AG09309 (cell line): Measurements from ENCODE around the gene DEFB114.

Source experiments
- DNase-seq: peaks from one replicate; pipeline ENCODE4 v3.0.0-alpha.2; 2010; ENCODE audit warnings: low read depth
- H3K4me3 ChIP-seq: 2 replicates; pipeline ENCODE4 v1.5.1; 2011; ENCODE audit warnings: mild to moderate bottlenecking, low read depth, low read length, moderate library complexity; ENCODE audit not compliant: control insufficient read depth
- TF ChIP-seq, protein P1 (sequence below): IDR thresholded peaks from 2 replicates; pipeline ENCODE4 v1.5.1; 2011; ENCODE audit warnings: mild to moderate bottlenecking, low read depth, low read length, inconsistent platforms; ENCODE audit not compliant: insufficient read depth, control insufficient read depth; ENCODE audit errors: missing control alignments

The DEFB114 gene

DNA sequence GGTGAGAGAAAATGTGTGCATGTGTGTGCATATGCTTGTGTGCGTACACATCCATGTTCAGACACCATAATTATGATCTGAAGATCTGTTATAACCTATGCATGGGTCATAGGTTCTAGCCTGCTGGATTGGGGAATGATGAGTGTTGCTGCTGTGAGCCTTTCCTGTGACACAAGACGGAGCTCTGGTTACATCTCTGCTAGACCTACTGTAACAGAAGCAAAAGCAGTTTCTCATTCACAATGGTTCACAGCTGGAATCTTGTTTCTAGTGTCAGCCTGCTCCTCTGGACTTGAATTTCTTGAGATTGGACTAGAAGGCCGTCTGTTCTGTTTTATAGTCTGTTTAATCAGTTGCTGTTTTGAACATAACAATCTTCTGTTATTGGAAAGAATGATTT, 40.1 kb downstream of the DEFB114 start:
- TF ChIP-seq, protein P1, sequence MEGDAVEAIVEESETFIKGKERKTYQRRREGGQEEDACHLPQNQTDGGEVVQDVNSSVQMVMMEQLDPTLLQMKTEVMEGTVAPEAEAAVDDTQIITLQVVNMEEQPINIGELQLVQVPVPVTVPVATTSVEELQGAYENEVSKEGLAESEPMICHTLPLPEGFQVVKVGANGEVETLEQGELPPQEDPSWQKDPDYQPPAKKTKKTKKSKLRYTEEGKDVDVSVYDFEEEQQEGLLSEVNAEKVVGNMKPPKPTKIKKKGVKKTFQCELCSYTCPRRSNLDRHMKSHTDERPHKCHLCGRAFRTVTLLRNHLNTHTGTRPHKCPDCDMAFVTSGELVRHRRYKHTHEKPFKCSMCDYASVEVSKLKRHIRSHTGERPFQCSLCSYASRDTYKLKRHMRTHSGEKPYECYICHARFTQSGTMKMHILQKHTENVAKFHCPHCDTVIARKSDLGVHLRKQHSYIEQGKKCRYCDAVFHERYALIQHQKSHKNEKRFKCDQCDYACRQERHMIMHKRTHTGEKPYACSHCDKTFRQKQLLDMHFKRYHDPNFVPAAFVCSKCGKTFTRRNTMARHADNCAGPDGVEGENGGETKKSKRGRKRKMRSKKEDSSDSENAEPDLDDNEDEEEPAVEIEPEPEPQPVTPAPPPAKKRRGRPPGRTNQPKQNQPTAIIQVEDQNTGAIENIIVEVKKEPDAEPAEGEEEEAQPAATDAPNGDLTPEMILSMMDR = no peak
- no peak overlapping the region for H3K4me3 ChIP-seq
- DNase-seq = no peak

DNA sequence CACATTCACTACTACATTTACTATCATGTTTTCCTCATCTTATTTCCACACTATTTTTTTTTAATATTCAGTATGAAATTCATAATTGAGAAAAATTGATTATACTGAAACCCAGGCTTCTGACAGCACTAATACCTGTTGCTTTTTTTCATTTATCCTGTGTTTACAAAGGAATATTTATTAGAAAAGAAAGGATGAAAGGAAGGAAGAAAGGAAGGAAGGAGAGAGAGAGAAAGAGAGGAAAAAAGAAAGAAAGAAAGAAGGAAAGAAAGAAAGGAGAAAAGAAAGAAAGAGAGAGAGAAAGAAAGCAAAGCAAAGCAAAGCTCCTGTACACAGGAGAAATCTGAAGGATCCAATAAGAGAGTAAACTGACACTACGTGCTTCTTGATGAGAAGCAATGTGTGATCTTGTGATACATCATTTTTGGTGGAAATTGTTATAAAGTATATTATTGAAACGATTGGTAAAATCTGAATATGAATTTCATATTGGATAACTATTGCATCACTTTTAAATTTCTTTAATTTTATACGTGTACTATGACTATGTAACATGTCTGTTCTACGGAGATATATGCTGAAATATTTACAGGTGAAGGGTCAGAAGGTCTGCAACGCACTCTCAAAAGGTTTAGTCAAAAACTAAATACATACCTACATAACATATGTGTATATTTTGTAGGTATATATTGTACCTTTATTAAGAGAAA, 43.9 kb downstream of the DEFB114 start:
- H3K4me3 ChIP-seq = no peak overlapping the region
- TF ChIP-seq, protein P1 = no peak
- no peak for DNase-seq

DNA sequence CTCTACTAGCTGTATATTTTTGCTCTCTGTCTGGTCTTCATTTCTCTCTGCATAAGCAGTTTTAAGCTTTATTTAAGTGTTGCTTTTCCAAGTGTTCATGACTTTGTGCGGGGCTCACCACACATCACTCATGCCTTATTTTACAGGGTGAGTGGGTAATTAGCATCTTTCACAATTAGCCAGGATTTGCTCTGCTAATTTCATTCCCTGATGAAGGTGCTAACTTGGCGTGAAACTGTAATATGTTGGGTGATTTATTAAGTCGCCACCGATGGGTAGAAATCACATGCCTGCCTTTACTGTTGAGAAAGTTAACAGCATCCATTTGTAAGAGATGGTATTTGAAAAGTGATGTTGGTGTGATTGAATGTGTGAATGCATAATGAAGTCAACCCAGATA, 44.7 kb downstream of the DEFB114 start:
- H3K4me3 ChIP-seq = no peak overlapping the region
- TF ChIP-seq, protein P1 = no peak
- no peak for DNase-seq

DNA sequence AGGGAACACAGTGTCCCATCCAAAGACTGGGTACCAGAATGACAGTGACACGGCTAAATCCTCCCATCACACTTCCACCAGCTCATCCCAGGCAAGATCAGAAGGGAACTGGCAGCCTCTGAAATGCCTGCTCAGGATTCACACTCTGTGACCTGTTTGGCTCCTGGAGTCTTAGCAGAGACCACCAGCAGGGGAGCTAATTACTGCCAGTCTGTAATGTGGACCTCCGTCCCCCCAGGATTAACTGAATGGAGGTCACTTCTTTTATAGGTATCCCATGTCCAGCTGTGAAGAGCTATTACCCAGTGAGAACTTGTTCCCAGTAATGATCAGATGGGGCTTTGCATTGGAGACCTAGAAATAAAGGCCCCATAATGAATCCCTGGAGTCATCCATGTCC, 45.2 kb downstream of the DEFB114 start:
- TF ChIP-seq, protein P1 = no peak
- no peak overlapping the region for H3K4me3 ChIP-seq
- DNase-seq = no peak

DNA sequence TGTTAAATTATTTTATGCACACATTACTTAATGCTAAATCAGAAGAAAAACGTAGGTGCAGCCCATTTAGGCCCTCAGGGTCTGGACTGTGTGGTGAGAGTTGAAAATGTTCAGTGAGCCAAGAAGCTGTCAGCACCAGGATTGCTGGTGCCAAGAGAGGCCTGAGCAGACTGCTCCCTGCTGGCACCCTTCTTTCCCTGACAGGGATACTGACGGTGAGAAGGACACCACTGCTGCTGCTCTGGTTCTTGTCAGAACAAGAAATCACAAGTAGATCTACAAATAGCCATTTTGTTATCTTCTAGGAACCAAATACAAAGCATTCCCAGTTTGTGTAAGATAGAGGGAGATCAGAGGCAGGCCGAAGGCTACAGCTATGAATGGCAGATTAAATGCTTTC, 48.9 kb downstream of the DEFB114 start:
- TF ChIP-seq, protein P1 = no peak
- no peak for DNase-seq
- H3K4me3 ChIP-seq = no peak overlapping the region

DNA sequence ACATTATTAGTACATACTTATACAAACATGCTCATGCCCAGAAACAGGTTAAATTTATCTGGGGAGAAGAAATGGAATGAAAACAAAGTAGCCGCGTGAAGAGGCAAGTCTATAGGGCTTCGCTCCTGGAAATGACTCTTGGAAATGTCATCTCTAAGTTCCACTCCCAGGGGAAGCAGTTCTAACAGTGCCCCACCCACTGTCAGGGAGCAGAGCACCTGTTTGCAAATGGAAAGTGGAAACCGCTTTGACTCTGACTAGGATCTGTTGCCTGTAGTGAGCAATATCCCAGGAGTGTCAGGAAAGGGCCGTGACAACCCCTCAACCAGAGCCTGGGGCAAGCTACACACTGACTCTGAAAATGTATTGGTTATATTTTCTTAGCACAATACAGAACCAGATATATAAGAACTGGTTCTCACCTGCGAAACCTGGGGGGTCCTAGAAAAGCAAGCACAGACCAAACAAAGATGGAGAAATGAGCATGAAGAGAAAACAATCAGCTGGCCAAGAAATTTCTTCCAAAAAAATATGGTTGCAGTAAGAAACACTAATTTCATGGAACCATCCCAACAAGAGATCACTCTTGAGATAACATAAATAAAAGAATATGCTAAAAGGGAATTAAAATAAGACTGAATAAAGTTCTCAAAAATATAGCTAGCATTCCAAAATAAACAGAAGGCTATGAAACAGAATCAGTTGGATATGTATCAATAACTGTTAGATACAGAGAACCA, 50.2 kb downstream of the DEFB114 start:
- TF ChIP-seq, protein P1 = no peak
- no peak for DNase-seq
- no peak overlapping the region for H3K4me3 ChIP-seq
